ENCODE measurements around the gene KIAA1671. TPM values are rescaled to one million over a fixed set of nuclear protein-coding genes. Genes with fewer than 3 reads are reported as not detected.

Gene KIAA1671
- total and polyA plus RNA-seq, 2 of the 13 experiments (the other 11 are each of a cell fraction or from before 2014, with no cell fraction given), result 13.5 to 13.6 TPM

- DNase-seq (ENCODE audit: low spot score) (no peak), FAIRE-seq (no peak), ATAC-seq (no peak)
- H3K27me3 ChIP-seq (ENCODE audit: control insufficient read depth in 1 of 2, insufficient read depth in 2 of 2, low read length in 2 of 2), result no peaks in the 10 kb centered on the region
- peaks cover 7% of the 10 kb centered on the region for H4K20me1 ChIP-seq (ENCODE audit: insufficient read depth, low read length)
- CTCF ChIA-PET (ENCODE audit: low intra/inter-chr PET ratio, low total read pairs), result no interaction called here
- WGBS (ENCODE audit: low lambda C conversion rate), result 95% methylated on average over 9 of the region's 11 CpGs
- no peak overlapping the region for H2AFZ ChIP-seq (ENCODE audit: low read length)
- H3K9me3 ChIP-seq (ENCODE audit: low read length), result no peaks in the 10 kb centered on the region
- H3K4me3 ChIP-seq (replicated peaks in 1 of 3; ENCODE audit: insufficient read depth in 1 of 3, low read depth in 2 of 3, low read length in 3 of 3), result no peak overlapping the region
- peaks cover 22% of the 10 kb centered on the region for H3K4me1 ChIP-seq (ENCODE audit: insufficient read depth, low read length)
- no TSS peak for BruUV-seq (replicated peaks)
- H3K79me2 ChIP-seq (ENCODE audit: insufficient read depth, low read length), result peaks cover 5% of the 10 kb centered on the region
- POLR2A ChIA-PET, result no interaction called here
- no peak overlapping the region for H3K4me2 ChIP-seq (ENCODE audit: low read depth, low read length)
- intact Hi-C loops (cut with micrococcal nuclease; ENCODE audit: unreplicated experiment) (no loop called here), in situ Hi-C loops (cut with HindIII; ENCODE audit: extremely low pct_ligation_motif_present, low pct_unique_long_range_greater_than_20kb) (no loop called here)
- H3K27ac ChIP-seq (ENCODE audit: extremely low read length, insufficient read depth, low read length), result no peak overlapping the region
- no peak overlapping the region for H3K9ac ChIP-seq (ENCODE audit: insufficient read depth, low read depth, low read length)
- no peak for TF ChIP-seq JUND (CRISPR knock-in tag; IDR thresholded peaks at IDR 0.05)
- no peak for TF ChIP-seq ZNF609 (CRISPR knock-in tag; IDR thresholded peaks at IDR 0.05; ENCODE audit: borderline replicate concordance)
- no peak for TF ChIP-seq ZFP36L2 (CRISPR knock-in tag; IDR thresholded peaks at IDR 0.05)
- no peak for TF ChIP-seq SAP130 (CRISPR knock-in tag; IDR thresholded peaks at IDR 0.05; ENCODE audit: low read depth)
- no peak for TF ChIP-seq KDM4B (CRISPR knock-in tag; IDR thresholded peaks at IDR 0.05)
- TF ChIP-seq ZNF646 (CRISPR knock-in tag; IDR thresholded peaks at IDR 0.05), result no peak
- TF ChIP-seq MEIS2 (CRISPR knock-in tag; IDR thresholded peaks at IDR 0.05), result no peak
- peaks cover 2 to 6% of the 10 kb centered on the region in 2 experiments; a peak in 2 of 5 replicates for H3K36me3 ChIP-seq (replicated peaks in 1 of 2; ENCODE audit: control insufficient read depth in 1 of 2, insufficient read depth in 2 of 2, low read length in 2 of 2)
Observed at GRCh38 chr22:25160120-25160996, 207.8 kb downstream of the KIAA1671 start.
